GM18519 (cell line): Measurements from ENCODE around the gene CTNNA2.

Experiments
- ATAC-seq: cut with Tn5 transposase; IDR thresholded peaks from one replicate; pipeline ENCODE4 v1.9.1; 2021; ENCODE audit warnings: mild to moderate bottlenecking, moderate library complexity; ENCODE audit not compliant: unreplicated experiment, low FRiP score

The CTNNA2 gene

DNA sequence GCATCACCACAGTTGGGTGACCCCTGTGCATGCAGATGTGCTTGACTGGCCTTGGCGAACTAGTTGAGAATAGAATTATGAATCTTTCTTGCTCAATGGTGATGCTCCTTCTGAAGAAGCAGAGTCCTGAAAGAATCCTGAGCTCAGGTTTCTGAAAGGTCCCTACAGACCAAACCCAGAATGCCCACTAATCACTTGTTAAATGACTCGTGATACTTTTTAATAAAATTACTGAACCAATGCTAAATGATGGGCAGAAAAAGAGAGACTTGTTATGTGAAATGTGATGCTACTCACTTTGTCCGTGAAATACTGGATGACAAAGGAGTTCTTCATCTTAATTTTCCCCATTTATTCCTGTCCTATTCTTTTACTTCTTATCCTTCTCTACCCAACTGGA is 1055.2 kb downstream of the CTNNA2 start:
- ATAC-seq = no peak

DNA sequence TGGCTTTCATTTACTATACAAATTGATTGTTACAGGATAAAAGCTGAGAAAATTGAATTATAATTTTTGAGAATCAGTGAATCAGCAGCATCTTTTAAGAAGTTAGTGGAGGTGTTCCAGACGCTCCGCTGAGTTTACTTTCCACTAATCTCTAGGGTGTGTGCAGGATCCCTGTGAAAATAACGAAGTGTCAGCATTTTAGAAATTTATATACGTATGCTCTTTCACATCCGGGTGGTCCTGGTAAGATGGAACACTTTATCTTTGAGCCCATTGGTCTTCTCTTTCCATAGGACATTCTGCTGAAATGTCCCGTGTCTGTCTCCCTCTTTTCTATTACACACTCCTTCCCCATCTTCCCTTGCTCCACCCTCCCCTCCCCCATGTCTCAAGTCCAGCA is 1060.3 kb downstream of the CTNNA2 start:
- no peak for ATAC-seq

DNA sequence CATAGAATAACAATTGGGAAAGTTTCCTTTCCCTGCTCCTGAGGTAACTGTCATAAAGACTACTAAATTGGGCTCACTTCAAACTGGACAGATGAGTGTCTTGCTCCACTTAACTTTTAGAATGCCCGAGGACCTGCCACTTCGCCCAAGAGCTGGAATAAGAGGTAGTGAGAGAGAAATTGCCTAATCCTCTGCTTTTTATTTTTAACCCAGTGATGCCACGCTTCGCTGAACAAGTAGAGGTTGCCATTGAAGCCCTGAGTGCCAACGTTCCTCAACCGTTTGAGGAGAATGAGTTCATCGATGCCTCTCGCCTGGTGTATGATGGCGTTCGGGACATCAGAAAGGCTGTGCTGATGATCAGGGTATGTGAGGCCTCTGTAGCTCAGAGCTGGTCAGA is 1061.1 kb downstream of the CTNNA2 start:
- ATAC-seq = no peak

DNA sequence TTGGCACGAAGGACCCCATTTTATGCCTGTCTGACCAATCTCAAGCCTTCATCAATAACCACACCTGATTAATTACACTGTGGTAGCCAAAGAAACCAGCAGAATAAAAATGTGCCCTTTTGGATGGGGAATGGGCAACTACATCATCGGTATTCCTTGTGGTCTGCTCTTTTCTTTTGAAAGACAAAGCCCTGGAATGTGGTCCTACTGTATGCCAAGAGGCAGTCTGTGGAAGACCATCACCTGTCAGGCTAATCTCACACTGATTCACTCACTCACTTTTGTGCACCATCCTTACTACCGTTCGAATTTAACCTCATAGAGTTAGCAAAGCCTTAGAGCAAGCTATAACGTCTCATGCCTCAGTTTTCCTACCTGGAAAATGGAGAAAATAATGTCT is 1066.9 kb downstream of the CTNNA2 start:
- ATAC-seq = no peak

DNA sequence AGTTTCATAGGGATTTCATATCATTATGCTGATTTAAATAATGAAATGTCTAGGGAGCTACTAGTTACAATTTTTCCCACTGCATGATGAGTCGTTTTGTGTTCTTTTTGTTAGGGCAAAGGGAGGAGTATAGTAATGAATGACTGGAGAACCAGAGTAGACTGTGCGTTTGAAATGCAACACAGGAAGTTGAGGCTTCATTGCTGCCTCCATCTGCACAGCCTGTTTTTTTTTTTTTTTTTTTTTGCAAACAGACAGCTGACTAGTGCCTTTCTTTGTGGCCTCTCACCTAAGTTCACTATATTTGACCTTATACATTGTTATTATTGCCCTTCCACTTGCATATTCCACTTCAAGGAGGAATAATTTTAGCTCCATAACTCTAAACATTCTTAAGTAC is 1078.4 kb downstream of the CTNNA2 start:
- no peak for ATAC-seq

DNA sequence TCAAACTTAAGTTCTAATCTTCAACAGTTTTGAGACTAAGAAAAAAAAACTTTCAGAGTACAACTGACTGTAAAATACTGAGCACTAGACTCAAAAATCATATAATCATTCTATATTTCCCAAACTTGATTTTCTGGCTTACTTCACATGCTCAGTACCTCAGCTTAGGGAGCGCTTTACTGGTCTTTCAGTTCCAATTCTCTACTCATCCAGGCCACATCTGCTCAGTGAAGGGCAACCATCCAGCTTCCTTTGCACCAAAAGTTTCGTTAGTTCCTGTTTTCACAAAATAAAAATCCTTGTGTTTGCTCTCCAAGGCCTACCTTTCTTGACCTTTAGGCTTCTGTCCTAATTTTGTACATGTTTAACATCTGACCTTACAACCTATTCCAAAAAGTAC is 1079.3 kb downstream of the CTNNA2 start:
- ATAC-seq = no peak

DNA sequence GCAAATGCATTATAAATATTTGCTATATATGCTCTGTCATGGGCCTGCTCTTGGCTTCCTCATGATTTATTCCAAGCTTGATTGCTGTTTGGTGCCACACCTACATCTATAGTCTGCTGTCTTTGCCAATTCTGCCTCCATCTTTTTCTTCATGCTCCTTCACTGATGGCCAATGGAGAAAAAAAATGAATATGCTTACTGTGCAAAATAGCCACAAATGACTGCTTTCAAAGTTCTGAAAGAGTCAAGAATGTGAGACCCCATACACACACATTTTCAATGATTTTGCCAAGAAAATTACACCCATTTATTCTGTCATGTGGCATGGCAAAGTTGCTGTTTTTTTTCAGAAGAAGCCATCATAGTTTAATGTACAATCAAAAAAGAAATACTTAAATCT is 1097.3 kb downstream of the CTNNA2 start:
- no peak for ATAC-seq

DNA sequence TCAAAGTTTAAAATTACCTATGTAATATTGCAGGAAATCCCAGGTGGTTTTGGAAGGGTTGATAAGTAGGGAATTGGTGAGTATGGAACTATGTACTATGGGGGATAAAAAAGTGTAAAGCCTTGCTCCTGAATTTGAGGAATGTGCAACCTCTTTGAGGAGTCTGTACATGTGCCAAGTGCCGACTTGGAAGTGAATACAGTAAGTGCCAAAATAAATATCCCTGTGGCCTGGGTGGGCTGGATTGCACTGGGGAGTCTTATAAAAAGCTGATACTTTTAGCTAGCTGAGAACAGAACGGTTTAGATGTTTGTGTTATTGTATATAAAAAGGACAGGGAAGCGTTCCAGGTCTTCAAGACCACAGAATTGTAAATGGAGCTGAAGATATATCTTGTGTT is 1108.8 kb downstream of the CTNNA2 start:
- ATAC-seq = no peak

DNA sequence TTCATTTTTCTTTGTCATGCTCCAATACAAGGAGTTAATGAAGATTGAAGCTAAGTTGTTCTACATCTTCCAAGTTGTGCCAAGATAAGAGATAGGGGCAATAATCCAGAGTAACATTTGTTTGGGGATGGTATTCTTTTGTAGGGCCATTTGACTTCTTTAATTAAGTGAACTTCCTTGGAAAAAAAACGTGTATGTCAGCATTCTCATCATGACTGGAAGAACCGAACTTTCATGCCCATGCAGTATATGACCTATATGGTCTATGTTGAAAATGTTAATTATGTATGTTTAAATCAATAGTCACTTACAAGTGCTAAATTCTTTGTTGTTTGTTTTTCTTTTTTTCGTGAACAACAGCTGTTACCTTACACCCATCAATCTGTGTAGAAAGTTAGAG is 1111.2 kb downstream of the CTNNA2 start:
- no peak for ATAC-seq

DNA sequence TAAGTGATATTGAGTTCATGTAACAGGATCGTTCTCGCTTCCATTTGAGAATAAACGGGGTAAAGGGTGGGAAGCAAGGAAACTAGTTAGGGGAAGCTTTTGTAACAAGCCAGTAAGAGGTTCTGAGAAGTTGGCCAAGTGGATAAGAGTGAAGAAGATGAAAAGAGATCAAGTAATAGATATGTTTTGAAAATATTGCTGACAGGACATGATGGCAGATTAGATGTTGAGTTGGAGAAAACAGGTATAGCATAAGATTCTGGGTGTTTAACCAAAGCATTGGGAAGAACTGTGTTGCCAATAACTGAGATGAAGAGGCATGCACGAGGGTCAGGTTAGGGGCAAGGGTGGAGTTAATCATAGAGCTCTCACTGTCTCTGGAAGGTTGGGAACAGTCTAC is 1121.7 kb downstream of the CTNNA2 start:
- ATAC-seq = no peak

DNA sequence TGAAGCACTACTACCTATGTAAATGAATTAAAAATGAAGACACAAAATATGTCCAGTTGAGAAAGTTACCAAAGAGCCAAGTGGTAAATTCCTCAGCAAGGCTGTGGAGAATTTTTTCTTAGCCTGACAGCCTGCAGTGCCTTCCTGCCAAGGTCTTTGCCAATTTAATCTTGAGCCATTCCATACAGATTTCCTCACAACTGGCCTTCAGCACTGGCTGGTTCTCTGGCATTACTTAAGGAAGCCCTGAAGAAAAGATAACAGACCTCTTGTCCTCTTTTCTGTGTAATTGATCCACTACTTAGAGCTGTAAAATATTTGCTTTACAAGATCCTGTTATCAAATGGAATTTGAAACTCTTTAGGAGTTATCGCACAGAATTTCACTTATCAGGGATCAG is 1125.9 kb downstream of the CTNNA2 start:
- ATAC-seq = no peak

DNA sequence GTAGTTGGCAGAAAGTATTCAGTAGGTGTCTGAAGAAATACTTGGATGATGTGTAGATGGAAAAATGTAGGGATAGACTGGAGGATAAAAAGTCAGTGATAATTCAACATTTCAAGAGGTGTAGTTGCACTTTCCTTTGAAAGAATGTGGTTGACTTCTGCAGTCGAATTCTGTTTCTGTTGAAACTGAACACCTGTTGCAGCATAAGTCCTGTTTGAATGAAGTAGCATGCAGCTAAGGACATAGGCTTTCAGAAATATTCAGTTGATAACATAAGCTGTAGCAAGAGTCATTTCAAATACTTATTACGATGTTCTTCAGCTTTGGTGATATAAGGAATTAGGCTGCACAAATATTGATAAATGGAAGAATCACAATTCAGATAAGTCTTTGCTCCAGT is 1129.6 kb downstream of the CTNNA2 start:
- ATAC-seq = no peak

DNA sequence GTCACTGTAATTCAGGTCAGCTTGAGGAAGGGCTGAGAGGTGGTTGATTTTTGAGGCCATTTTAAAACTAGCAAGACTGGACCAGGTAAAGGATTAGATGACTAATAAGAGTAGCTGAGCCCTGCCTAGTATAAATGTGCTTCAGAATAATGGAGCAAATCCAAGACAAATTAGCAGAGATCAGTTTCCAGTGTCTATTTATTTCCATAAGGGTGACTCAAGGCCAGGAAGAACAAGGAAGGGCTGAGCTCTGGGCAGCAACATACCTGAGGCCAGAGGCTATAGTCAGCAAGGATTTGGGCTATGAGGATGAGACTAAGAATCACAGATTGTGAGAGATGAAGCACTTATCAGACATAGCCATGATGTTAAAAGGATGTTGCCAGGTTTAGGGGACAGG is 1130.7 kb downstream of the CTNNA2 start:
- ATAC-seq = no peak

DNA sequence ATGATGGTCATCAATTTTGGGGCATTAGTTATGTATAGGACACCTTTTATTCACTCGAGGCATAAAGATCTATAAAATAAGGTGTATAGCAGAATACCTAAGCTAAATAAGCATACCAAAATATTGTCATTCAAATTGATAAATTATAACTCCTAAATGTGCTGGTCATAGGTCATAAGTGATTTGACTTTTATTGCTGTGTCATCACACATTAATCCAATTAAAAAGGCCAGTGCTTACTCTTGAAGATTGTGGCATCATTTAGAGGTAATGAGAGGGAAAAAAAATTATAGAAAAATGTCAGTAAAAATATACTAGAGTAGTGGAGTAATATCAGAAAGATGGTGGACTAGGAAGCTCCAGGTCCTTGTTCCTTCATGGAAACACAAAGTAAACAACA is 1138.6 kb downstream of the CTNNA2 start:
- no peak for ATAC-seq

DNA sequence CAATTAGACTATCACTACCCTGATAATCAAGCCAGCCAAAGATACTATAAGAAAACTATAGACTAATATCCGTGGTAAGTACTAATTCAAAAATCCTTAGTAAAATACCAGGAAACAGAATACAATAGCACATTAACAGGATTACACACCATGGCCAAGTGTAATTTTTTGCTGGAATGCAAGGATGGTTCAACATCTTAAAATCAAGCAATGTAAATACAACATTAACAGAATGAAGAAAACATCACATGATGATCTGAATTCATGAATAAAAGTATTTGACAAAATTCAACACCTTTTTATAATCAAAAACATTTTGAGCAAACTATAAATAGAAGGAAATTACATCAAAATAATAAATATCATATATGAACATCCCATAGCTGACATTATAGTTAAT is 1142.4 kb downstream of the CTNNA2 start:
- no peak for ATAC-seq

DNA sequence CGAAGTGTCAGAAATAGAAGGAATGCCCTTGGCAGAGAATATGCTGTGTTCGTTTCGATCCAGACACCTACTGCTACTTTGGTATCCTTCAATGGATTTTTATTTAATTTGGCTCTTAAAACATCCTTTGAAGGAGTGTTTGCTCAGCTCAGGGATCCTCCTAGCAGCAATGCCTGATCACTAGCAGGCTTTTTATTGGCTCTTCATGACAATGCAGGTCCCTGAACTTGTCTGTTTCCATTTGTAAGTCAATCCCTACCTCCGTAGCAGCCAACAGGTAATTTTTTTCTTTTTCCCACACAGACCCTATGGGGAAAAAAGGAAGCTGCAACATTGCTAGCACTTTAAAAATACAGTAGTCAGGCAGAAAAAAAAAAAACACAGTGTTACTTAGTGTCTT is 1157.9 kb downstream of the CTNNA2 start:
- ATAC-seq = no peak

DNA sequence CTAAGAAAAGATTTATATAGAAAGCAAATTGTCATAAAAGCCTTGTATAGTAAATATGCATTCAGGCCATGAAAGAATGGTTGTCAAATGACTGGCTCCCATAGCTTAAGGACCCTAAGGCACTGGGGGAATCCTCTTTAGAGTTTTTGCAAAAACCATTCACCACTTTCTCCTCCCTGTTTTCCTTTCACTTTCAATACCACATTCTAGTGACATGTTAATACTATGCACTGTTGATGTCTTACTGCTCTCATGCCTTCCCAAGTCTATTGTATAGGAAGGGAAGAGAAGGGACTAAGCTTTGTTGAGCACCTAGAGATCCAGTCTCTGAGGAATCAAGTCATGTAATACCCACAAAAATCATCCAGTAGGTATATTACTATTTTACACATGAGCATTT is 1174.7 kb downstream of the CTNNA2 start:
- ATAC-seq = no peak

DNA sequence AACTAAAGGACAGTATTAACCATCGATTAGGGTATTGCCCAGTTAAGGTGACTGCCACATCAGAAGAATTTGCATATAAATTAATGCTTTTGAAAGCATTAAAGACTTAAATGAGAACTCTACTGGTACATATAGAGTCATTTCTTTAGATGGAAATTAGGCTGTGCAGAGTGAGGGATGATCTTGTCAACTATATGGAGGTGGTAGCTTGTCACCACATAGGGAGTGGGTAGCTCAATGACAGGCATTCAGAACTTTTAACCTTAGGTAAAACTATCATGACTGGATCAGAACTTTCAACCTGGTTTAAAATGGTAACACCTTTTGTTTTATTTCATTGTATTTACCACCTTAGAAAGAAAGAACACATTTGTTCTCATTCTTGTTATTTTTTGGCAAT is 1176.3 kb downstream of the CTNNA2 start:
- no peak for ATAC-seq
